Dermis microvascular lymphatic vessel endothelial cell (primary cell): ENCODE data around the gene FBXO10. TPM values are rescaled to one million over a fixed set of nuclear protein-coding genes. Genes with fewer than 3 reads are reported as not detected.
"Not testable (repeated sequence)": the region's sequence is repeated elsewhere in the genome, so short reads cannot be mapped to it uniquely, and the experiment has no call there.

Experiments used
- DNase-seq, 2 donors: peaks; one replicate each; pipeline versions ENCODE4 v3.0.0 to v3.0.0-alpha.2; 2010; ENCODE audit warnings: low read depth in 2 of 2
- total RNA-seq: library from RNA; depleted of rRNA; stranded (reverse); fragments of >200 nt; gene quantifications from 2 replicates; pipeline ENCODE4 v1.2.1, GENCODE V29; 2014

Gene FBXO10, protein sequence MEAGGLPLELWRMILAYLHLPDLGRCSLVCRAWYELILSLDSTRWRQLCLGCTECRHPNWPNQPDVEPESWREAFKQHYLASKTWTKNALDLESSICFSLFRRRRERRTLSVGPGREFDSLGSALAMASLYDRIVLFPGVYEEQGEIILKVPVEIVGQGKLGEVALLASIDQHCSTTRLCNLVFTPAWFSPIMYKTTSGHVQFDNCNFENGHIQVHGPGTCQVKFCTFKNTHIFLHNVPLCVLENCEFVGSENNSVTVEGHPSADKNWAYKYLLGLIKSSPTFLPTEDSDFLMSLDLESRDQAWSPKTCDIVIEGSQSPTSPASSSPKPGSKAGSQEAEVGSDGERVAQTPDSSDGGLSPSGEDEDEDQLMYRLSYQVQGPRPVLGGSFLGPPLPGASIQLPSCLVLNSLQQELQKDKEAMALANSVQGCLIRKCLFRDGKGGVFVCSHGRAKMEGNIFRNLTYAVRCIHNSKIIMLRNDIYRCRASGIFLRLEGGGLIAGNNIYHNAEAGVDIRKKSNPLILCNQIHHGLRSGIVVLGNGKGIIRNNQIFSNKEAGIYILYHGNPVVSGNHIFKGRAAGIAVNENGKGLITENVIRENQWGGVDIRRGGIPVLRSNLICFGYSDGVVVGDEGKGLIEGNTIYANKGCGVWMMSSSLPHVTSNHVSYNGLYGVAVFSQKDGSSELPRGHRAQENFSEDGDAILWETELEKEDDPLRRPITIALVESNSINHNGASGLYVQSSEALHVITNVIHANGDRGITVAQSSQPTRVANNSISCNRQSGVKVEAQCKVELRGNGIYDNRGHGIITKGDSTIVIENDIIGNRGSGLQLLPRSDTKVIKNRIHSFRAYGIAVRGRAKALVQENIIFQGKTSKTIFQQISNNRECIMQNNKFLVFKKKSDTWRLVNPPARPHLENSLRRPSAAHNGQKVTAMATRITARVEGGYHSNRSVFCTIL
- total RNA-seq: 9.1 and 17.6 TPM in 2 replicates

DNA sequence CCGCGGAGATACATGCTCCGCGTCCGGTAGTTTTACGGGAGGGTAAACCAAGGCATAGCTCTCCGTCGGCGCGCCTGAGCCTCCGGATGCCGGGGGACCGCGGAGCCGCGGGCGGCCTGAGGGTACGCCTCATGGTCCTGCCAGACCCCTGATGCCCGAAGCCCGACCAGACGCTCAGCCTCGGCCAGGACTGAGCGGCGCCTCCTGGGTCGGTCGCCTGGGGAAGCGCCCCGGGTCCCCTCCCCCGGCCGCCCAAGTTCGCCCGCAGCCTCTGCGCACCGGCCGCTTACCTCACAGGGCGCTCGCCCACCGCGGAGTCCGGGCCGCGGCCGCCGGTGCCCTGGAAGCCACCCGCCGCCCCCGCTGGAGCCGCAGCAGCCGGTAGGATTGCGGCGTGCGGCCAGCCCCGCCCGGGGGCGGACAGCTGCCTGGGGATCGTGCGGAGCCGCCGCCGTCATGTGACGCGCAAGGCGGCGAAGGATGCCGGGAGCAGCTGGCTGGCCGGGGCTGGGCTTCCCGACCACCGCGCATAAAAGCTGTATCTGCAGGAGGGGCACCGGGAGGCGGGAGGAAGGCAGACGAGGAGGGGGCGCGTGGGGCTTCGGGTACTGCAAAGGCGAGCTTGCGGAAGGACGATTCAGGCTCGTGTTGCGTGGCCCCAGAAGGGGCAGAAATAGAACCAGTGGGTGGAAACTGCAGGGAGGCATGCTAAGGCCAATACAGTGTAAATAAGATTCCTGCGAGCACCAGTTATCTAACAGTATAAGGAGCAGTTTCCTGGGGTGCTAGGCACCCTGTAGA is at the start of gene FBXO10:
FBXO10 (minus strand) TSS at position 460 of the 801 bp plus-strand sequence. CDS start 34,612 bp downstream, outside the sequence.
- peak in 1 of 2 donors; percentile 82 for DNase-seq

DNA sequence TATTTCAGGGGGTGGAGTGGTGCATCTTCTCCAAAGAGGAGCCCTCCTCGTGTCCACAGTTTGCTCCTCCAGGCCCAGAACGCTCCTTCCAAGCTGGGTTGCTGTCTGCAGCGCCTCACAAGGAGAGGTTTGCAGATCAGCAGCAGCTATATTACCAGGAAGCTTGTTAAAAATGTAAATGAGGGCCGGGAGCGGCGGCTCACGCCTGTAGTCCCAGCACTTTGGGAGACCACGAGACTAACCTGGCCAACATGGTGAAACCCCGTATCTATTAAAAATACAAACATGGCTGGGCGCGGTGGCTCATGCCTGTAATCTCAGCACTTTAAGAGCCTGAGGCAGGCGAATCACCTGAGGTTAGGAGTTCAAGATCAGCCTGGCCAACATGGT is 49.6 kb upstream of the FBXO10 start:
- no peak for DNase-seq

DNA sequence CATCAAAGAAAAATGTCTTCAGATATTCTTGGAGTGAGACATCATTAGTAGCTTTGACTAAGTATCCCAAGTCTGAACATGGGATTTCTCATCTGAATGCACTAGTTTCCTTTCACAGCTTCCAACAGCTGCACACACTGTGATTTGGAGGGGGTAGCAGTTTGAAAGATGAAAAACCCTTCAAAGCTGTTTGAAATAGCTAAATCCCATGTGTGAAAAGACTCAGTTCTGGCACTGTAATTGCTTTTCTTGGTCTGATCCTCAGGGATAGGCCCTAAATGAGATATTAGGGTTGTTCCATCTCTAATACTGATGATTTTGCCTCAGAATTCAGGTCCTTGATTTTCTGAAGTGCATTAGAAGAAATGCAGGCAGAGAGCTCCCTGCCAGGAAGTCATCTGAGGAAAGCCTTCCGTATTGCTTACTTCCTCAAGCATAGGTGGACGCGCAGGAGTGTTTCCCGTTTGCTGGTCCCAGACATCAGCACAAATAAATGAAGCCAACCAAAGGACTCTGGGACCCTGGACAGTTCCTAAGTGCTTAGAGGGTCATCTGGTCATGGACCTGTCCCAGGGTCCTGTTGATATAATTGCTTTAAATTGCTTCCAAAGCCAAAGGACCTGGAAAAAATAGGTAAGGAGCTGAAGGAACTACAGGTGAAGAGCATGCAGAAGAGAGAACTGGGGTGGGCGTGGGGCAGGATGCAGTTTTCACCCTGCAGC is 49.0 kb upstream of the FBXO10 start:
- DNase-seq: no peak

DNA sequence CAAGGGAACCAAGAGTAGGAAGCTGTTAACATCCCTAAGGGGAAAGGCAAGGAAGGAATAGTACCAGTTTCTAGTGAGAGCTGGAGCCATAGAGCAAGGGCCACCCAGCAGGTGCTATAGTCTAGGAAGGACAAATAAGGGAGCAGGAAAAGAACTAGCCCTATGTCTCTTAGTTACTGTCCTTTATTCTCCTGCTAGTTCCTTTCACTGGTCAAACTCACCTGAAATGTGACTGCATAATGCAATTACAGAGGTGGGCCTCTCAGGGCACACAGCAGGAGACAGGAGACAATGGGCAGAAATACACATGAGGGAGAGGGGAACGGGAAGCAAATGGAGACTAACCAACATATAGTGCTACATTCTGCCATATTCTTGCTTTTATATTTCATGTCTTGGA is 47.9 kb upstream of the FBXO10 start:
- DNase-seq: no peak

DNA sequence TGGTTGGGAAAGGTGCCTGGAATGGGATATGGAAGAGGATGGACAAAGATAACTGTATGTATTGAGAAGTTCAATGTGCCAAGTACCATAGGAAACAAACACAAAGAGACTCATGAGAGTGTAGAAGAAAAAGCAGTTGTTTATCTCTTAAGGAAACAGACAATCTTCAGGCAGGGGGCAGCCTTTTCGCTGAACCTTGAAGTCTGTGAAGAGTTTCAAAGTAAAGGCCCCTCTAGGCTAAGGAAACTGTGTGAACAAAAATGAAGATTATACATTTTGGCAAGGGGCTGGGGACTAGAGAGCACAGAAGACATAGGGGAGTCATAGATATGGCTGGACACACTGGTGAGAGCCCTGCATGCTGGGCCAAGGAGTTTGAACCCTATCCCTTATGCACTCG is 47.1 kb upstream of the FBXO10 start:
- DNase-seq: no peak

DNA sequence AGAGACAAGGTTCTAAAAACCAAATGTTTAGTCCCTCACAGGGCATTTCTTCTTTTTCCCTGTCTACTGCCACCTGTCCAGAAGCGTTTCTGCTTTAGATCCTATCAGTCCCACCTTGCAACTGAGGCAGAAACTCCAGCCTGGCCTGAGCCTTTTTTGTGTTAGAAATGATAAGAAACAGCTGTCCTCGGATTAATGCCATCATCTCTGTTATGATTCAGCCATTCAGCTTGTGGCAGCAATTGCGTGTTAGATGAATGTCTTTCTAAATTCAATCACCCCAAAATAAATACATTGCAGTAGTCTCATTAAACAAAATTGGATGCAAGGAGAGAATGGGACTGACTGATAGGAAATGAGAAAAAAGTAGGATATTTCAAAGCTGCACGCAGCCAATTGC is 46.3 kb upstream of the FBXO10 start:
- no peak for DNase-seq

DNA sequence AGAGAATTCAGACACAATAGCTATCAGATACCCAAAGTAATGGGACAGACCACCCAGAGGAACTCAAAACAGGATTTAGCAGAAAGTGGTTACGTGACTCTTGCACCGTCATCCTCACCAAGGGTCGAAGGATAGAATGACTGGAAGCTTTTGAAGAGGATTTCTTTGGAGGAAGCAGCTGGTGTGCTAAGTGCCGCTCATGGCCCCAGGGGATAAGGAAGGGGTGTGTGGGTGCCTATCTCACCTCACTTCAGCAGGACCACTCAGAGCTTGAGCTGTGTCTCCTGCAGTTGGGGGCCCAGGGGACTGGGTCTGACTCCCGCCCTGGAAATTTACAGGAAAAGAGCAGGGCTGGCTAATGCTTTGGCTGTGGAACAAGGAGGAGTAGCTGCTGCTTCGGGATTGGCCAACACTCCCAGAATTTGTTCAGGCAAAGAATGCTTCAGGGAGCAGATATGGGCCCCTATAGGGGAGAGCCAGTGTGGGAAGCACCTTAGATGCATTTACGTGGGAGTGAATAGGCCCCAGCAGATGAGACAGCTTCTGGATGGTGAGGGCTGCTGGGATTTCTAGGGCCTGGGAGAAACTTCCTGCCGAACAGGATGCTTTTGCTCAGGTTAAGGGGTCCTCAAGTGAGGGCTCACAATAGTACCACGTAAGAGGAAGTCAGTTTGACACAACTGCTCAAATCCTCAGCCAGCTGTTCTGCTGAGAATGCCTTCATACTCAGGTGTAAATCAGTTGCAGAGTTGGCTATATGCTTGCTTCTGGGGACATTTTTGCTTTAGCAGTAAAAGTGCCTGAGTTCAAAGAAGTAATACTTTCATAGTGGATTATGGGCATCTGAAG is 45.3 kb upstream of the FBXO10 start:
- no peak for DNase-seq

DNA sequence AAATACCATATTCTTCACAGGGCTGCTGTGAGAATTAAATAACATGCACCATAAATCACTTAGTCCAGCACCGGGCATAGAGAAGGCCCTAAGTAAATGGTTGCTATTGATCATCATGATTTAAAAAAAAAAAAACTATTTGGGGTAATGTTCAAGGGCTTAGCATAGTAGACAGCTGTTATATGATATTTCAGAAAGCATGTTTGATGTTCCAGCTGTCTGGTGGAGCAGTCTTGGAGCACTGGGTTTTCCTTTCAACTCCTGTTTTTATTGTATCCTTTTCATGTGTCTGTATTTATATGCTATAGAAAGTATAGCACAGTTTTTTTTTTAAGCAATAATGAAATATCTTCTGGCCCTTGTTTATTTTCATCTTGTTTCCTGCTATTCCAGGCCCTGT is 44.2 kb upstream of the FBXO10 start:
- DNase-seq: no peak

DNA sequence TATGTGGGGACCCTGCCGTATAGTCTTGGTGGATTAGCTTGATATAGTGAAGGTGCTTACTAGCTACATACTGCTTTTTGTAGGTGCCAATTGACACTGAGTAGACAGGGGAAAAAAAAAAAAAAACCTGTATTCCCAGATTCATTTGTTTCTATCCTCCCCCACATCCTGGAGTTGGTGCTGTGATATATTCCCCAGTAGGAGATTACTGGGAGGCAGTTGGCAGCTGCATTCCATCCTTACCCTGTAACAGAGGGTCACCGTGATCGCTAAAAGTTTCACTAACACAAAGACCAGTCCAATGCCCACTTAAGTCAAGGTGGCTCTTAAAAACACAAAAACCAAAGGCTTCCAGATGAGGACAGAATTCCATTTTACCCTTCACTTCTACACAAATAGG is 43.6 kb upstream of the FBXO10 start:
- no peak for DNase-seq

DNA sequence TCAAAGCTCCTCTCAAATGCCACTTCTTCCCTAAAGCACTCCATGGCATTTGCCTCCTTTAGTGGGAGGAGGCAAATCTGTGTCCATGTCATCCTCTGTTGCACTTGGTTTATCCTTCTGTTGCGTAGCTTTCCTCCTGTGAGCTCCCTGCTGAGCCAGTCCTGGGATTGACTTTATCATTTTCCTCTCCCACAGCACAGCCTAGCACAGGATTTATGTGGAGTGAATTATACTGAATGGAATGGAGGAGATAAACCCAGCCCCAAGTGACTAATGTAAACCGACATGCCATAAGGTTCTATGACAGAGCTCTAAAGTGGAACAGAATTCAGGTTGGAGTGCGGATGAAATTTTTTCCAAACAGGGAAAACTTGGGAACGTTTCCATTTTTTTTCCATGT is 42.6 kb upstream of the FBXO10 start:
- no peak for DNase-seq

DNA sequence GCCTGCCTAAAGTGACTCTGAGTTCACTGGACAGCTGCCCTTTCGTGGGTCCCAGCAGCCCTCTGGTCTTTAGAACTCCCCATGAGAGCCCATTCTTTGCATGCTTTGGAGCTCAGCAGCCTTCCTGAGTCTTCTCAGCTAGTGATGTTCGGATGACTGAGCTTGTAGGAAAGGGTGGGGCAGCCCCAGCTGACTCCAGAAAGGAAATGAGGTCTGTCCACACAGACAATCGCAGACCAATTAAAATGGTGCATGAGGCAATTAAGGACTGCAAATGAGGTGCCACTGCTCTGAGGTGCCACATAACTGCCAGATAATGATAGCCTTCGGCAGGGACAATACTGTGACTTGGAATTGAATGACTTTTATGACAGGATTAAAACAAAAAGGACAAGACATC is 41.7 kb upstream of the FBXO10 start:
- DNase-seq: no peak

DNA sequence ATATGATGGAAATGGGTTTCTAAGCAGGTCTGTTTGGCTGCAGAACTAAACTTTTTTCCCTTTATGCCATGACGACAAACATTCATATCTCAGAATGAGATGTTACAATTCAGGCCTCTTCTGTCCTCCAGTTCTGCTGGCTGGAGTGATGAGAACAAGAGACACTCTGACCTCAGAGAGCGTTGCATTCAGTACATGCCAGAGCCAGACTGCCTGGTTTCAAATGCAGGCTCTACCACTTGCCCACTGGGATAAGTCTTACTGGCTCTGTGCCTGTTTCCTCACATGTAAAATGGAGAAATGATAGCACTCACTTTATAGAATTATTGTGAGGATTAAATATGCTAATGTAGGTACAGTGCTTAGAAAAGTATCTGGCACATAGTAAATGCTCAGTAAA is 41.0 kb upstream of the FBXO10 start:
- DNase-seq: no peak

DNA sequence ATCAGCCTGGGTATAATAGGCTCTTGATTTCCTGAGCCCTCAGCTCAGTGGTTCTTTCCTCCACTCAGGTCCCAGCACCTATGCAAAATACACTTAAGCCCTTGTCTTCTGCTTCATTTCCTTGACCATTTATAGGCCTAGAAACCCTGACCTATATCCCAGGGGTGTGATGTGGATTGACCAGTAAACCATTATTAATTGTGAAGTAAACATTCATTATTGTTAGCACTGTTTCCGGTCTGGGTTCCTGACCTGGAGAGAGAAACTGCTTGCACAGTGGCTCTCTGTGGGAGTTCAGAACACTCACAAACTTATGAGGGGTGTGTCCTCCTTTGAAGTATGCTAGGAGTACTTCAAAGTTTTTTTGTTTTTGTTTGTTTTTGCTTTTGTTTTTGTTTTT is 35.8 kb upstream of the FBXO10 start:
- no peak for DNase-seq

DNA sequence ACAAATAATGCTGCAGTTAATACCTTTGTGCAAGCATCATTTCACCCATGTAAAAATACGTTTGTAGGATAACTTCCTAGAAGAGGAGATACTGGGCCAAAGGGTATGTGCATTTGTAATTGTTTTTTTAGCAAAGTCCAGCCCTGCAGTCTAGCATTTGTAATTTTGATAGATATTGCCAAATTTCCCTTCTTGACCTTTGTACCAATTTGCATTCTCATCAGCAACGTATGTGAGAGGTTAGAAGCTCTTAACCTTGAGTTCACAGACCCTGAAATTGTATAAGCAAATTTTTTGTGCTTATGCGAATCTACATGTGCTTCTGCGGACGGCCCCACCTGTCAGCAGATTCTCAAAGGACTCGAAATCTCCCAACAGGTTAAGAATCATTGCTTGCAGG is 34.8 kb upstream of the FBXO10 start:
- no peak for DNase-seq

DNA sequence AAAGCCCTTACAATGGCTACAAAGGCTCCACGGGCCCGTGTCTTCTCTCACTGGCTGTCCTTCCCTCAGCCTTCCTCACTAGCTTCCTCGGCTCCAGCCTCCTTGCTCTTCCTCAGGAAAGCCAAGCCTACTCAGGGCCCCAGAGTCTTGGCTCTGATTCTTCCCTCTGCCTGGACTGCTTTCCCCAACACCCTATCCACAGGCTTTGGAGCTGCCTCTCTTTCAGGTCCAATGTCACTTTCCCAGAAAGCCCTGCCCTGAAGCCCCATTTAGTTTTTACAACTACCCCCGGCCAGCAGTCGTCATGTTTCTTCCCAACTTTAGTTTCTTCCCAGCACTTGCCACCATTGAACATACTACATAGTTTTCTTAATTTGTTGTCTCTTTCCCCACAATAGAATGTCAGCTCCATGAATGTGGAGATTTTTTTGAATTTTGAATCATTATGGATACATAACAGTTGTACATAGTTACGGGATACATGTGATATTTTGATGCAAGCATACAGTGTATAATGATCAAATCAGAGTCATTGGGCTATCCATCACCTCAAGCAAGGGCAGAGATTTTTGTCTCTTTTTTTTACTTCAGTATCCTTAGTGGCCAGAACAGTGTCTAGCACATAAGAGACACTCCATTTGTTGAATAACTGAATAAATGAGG is 33.7 kb upstream of the FBXO10 start:
- DNase-seq: no peak

DNA sequence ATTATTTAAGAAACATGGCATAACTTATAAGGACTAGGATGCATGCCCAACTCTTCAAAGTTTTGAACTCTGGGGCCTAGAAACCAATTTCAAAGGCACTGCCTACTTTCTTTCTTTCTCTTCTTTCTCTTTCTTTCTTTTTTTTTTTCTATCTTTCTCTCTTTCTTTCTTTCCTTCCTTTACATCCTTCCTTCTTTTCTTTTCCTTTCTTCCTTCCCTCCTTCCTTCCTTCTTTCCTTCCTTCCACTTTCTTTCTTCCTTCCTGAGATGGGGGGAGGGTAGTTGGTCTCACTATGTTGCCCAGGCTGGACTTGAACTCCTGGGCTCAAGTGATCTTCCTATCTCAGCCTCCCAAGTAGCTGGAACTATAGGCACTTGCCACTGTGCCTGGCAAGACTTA is 32.1 kb upstream of the FBXO10 start:
- no peak for DNase-seq

DNA sequence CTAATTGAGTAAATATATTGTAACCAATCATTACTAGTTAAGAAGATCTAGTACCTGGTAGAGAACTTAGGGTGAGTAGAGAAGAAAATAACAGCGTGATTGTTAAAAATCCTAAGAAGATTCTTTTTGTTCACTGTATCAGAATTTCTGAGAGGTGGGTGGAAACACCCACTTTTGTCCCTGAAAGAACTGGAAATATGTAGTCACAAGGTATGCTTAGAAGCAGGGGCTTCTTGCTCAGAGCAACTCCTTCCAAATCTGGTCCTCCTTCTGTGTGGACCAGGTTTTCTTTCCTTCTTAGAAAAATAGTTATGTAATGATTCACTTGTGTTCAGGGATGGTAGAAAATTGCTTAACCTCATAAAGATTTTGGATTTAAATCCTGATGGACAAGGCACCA is 28.1 kb upstream of the FBXO10 start:
- DNase-seq: no peak

DNA sequence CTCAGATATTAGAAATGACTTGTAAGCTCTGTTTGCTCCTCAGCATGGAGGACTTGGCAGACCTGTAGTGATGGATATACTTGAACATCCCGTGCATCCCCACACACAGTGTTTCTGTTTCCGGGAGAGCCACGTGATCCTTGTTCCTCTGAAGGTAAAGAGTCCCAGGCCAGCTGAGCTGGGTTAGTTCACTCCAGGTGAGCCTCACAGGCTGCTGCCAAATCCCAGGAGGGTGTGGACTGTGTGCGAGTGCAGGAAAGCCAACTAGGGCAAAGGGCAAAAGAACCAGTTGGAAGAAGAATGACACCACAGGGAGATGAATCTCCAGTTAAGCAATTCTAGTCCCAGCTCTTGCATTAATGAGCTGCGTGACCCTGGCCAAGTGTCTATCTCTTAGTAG is 26.6 kb upstream of the FBXO10 start:
- no peak for DNase-seq

DNA sequence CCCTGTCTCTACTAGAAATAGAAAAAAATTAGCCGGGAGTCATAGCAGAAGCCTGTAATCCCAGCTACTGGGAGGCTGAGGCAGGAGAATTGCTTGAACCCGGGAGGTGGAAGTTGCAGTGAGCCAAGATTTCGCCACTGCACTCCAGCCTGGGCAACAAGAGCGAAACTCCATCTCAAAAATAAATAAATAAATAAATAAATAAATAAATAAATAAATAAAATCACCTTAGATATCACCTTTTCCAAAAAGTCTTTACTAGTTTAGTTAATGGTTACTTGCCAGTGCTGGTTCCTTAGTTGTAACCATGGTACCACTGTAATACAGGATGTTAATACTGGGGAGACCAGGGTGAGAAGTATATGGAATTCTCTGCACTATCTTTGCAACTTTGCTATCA is 25.9 kb upstream of the FBXO10 start:
- DNase-seq: not testable (repeated sequence)

DNA sequence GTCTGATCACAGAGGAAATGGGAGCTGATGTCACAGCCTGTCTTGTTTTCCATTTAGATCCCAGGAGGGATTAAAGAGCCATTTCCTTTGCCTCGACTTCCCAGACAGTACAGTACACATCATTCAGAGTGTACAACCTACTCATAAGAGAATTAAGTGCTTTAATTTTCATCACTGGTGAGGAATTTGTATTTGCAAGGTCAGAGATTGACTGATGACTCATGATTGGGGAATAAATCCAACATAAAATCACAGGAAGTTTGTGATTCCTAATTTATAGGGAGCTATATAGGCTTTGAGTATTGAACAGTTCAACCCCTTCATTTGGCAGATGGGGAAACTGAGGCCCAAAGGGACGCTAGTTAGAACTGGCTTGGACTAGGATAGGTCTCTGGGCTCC is 20.3 kb upstream of the FBXO10 start:
- DNase-seq: no peak
